Ectodermal cell (in vitro differentiated cells): ENCODE measurements around the gene GAS2L1. TPM values are rescaled to one million over a fixed set of nuclear protein-coding genes. Genes with fewer than 3 reads are reported as not detected.
A peak's percentile ranks its signal among the peaks of the same experiment; 100 is the strongest.

Source experiments
- H3K27ac ChIP-seq: 2 replicates; pipeline ENCODE4 v1.7.0; 2013; ENCODE audit warnings: mild to moderate bottlenecking, low read depth, low read length; ENCODE audit not compliant: insufficient read depth, poor library complexity, severe bottlenecking
- H3K27me3 ChIP-seq: 2 replicates; pipeline ENCODE4 v1.7.0; 2013; ENCODE audit warnings: mild to moderate bottlenecking, low read length; ENCODE audit not compliant: insufficient read depth, control insufficient read depth, poor library complexity, severe bottlenecking
- H3K36me3 ChIP-seq: one replicate; pipeline ENCODE4 v1.7.0; 2013; ENCODE audit warnings: low read length; ENCODE audit not compliant: control insufficient read depth, insufficient read depth
- H3K4me1 ChIP-seq: one replicate; pipeline ENCODE4 v1.7.0; 2013; ENCODE audit warnings: low read length; ENCODE audit not compliant: control insufficient read depth, insufficient read depth
- H3K4me3 ChIP-seq: 2 replicates; pipeline ENCODE4 v1.7.0; 2013; ENCODE audit warnings: low read depth, low read length, control low read depth; ENCODE audit not compliant: insufficient read depth
- H3K9me3 ChIP-seq: 2 replicates; pipeline ENCODE4 v1.7.0; 2013; ENCODE audit warnings: mild to moderate bottlenecking, low read length, moderate library complexity; ENCODE audit not compliant: control insufficient read depth
- WGBS, 2 experiments: methylation state at CpG; one replicate each; pipeline ENCODE4 v1.1.7; 2013; ENCODE audit warnings: missing lambda C conversion rate in 2 of 2; 5-methylcytosine and 5-hydroxymethylcytosine counted together
- polyA plus RNA-seq, 4 experiments: library from polyadenylated mRNA; stranded (reverse); fragments of 50-300 nt; gene quantifications; one replicate each; pipeline ENCODE4 v1.2.3, GENCODE V29; 2013

Gene GAS2L1
- 5.7 TPM for polyA plus RNA-seq (2013, experiment 1 of 4)
- polyA plus RNA-seq (2013, experiment 2 of 4), result 5.2 TPM
- polyA plus RNA-seq (2013, experiment 3 of 4), result 6.8 TPM
- polyA plus RNA-seq (2013, experiment 4 of 4), result 6.7 TPM

GRCh38 chr22:29306175-29306834 is at the start of gene GAS2L1:
Gene GAS2L1 (plus strand): TSS chr22:29306650. CDS start chr22:29308106, 1,456 bp downstream.
- peak within 1 kb of the TSS; percentile 57 for H3K4me3 ChIP-seq
- 0 to 1% methylated on average over 40 of the region's 40 CpGs for WGBS, 2 experiments
- peaks cover 25% of the 10 kb centered on the region for H3K4me1 ChIP-seq
- peaks cover 16% of the 10 kb centered on the region for H3K27me3 ChIP-seq
- H3K9me3 ChIP-seq, result no peaks in the 10 kb centered on the region
- peak within 1 kb of the TSS; percentile 76 for H3K27ac ChIP-seq
- no peaks in the 10 kb centered on the region for H3K36me3 ChIP-seq

- Histone ChIP-seq H3K27ac (no peak overlapping the region), H3K4me3 (no peak overlapping the region), H3K27me3 (no peaks in the 10 kb centered on the region), H3K4me1 (peaks cover 7% of the 10 kb centered on the region), H3K9me3 (no peaks in the 10 kb centered on the region), H3K36me3 (no peaks in the 10 kb centered on the region)
- WGBS, 2 experiments, result 84 to 86% methylated on average over 8 of the region's 8 CpGs
Measured at GRCh38 chr22:29257751-29258181, 48.7 kb upstream of the GAS2L1 start.

- Histone ChIP-seq H3K27ac (no peak overlapping the region), H3K4me3 (no peak overlapping the region), H3K36me3 (no peaks in the 10 kb centered on the region), H3K9me3 (no peaks in the 10 kb centered on the region), H3K27me3 (no peaks in the 10 kb centered on the region), H3K4me1 (peaks cover 7% of the 10 kb centered on the region)
- 94 to 96% methylated on average over 17 of the region's 17 CpGs for WGBS, 2 experiments
Measured at GRCh38 chr22:29258407-29259252, 47.8 kb upstream of the GAS2L1 start.

GRCh38 chr22:29259253-29259899 is 47.1 kb upstream of the GAS2L1 start:
- Histone ChIP-seq H3K9me3 (no peaks in the 10 kb centered on the region), H3K4me1 (peaks cover under 1% of the 10 kb centered on the region), H3K27ac (no peak overlapping the region), H3K36me3 (no peaks in the 10 kb centered on the region), H3K4me3 (no peak overlapping the region), H3K27me3 (no peaks in the 10 kb centered on the region)
- 74 to 75% methylated on average over 11 of the region's 11 CpGs for WGBS, 2 experiments

GRCh38 chr22:29260031-29260560 is 46.4 kb upstream of the GAS2L1 start:
- no peak overlapping the region for H3K4me3 ChIP-seq
- H3K9me3 ChIP-seq, result no peaks in the 10 kb centered on the region
- H3K27ac ChIP-seq, result no peak overlapping the region
- H3K27me3 ChIP-seq, result no peaks in the 10 kb centered on the region
- 96 to 97% methylated on average over 13 of the region's 13 CpGs for WGBS, 2 experiments
- H3K36me3 ChIP-seq, result peaks cover 2% of the 10 kb centered on the region
- H3K4me1 ChIP-seq, result no peaks in the 10 kb centered on the region

GRCh38 chr22:29260601-29261315 is 45.7 kb upstream of the GAS2L1 start:
- Histone ChIP-seq H3K4me1 (no peaks in the 10 kb centered on the region), H3K4me3 (no peak overlapping the region), H3K27me3 (no peaks in the 10 kb centered on the region), H3K36me3 (peaks cover 8% of the 10 kb centered on the region), H3K27ac (no peak overlapping the region), H3K9me3 (no peaks in the 10 kb centered on the region)
- WGBS, 2 experiments, result 95 to 96% methylated on average over 17 of the region's 17 CpGs

GRCh38 chr22:29263791-29264276 is 42.6 kb upstream of the GAS2L1 start:
- Histone ChIP-seq H3K27me3 (no peaks in the 10 kb centered on the region), H3K4me1 (peaks cover 8% of the 10 kb centered on the region), H3K27ac (no peak overlapping the region), H3K9me3 (no peaks in the 10 kb centered on the region), H3K36me3 (peaks cover 8% of the 10 kb centered on the region), H3K4me3 (no peak overlapping the region)
- 95 to 96% methylated on average over 14 of the region's 14 CpGs for whole genome bisulfite sequencing, 2 experiments

GRCh38 chr22:29265305-29265704 is 41.1 kb upstream of the GAS2L1 start:
- WGBS, 2 experiments, result 95 to 96% methylated on average over 7 of the region's 7 CpGs
- H3K27me3 ChIP-seq, result no peaks in the 10 kb centered on the region
- H3K4me3 ChIP-seq, result no peak overlapping the region
- H3K4me1 ChIP-seq, result peaks cover 14% of the 10 kb centered on the region
- no peak overlapping the region for H3K27ac ChIP-seq
- H3K9me3 ChIP-seq, result no peaks in the 10 kb centered on the region
- H3K36me3 ChIP-seq, result peaks cover 8% of the 10 kb centered on the region

GRCh38 chr22:29265929-29266328 is 40.5 kb upstream of the GAS2L1 start:
- 89 to 92% methylated on average over 4 of the region's 4 CpGs for WGBS, 2 experiments
- no peaks in the 10 kb centered on the region for H3K27me3 ChIP-seq
- no peaks in the 10 kb centered on the region for H3K9me3 ChIP-seq
- H3K4me1 ChIP-seq, result peaks cover 20% of the 10 kb centered on the region
- H3K4me3 ChIP-seq, result no peak overlapping the region
- H3K27ac ChIP-seq, result no peak overlapping the region
- peaks cover 8% of the 10 kb centered on the region for H3K36me3 ChIP-seq
